Mammary epithelial cell (primary cell): ENCODE results near the gene GHRHR.

Source experiments
- CTCF ChIP-seq, 2 donors: IDR thresholded peaks in 1 of 2; conservative IDR thresholded peaks in 1 of 2; 2 replicates each; pipeline ENCODE4 v1.5.1; 2011 to 2012; ENCODE audit warnings: inconsistent platforms in 2 of 2, low read length in 2 of 2, mild to moderate bottlenecking in 2 of 2, control low read depth in 1 of 2, low read depth in 1 of 2; ENCODE audit not compliant: insufficient read depth in 1 of 2; ENCODE audit errors: extremely low read depth in 1 of 2
- EZH2 ChIP-seq: IDR thresholded peaks from 2 replicates; pipeline ENCODE4 v1.6.1; 2012; ENCODE audit warnings: low read length, inconsistent platforms, borderline replicate concordance

- no peak for TF ChIP-seq CTCF (conservative IDR thresholded peaks at IDR 0.05 in 1 of 2, IDR thresholded peaks at IDR 0.05 in 1 of 2; ENCODE audit: extremely low read depth in 1 of 2, insufficient read depth in 1 of 2, low read depth in 1 of 2, low read length in 2 of 2)
- no peak for TF ChIP-seq EZH2
Observed at GRCh38 chr7:31022117-31022516, 58.4 kb downstream of the GHRHR start.
